ENCODE measurements around the gene MLLT3.

DNA sequence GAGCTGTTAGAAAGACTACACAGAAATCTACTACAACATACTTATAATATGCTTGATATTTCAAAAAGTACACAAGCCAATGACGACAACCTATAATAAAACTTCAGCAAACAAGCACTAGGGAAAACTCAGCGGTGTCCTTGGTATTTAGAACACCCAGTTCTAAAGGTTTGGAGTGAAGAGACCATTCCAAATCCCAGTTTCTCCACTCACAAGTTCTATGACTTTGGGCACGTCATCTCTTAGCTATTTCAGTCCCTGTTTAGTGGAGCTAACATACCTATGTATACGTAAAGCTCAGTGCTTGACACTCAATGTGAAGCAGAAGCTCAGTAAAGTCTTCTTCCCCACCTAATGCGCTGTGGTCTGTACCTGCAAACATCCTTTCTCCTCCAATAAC is 52.8 kb downstream of the MLLT3 start:
- TF ChIP-seq, protein P1, sequence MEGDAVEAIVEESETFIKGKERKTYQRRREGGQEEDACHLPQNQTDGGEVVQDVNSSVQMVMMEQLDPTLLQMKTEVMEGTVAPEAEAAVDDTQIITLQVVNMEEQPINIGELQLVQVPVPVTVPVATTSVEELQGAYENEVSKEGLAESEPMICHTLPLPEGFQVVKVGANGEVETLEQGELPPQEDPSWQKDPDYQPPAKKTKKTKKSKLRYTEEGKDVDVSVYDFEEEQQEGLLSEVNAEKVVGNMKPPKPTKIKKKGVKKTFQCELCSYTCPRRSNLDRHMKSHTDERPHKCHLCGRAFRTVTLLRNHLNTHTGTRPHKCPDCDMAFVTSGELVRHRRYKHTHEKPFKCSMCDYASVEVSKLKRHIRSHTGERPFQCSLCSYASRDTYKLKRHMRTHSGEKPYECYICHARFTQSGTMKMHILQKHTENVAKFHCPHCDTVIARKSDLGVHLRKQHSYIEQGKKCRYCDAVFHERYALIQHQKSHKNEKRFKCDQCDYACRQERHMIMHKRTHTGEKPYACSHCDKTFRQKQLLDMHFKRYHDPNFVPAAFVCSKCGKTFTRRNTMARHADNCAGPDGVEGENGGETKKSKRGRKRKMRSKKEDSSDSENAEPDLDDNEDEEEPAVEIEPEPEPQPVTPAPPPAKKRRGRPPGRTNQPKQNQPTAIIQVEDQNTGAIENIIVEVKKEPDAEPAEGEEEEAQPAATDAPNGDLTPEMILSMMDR (IDR thresholded peaks at IDR 0.05) = no peak
- no peak for TF ChIP-seq POLR2A (IDR thresholded peaks at IDR 0.05)
